SIG-M5 (cell line): Measurements from ENCODE around the gene MPO.

Experiments
- DNase-seq: peaks from one replicate; lab custom pipeline; 2025; lab: John Stamatoyannopoulos, UW

Gene MPO

GRCh38 chr17:58264407-58265103 lies 16.2 kb downstream of the MPO start:
- DNase-seq: no peak

GRCh38 chr17:58263773-58264172 lies 17.0 kb downstream of the MPO start:
- DNase-seq: no peak

- DNase-seq: no peak
These were observed 18.6 kb downstream of the MPO start for GRCh38 chr17:58262149-58262548.

GRCh38 chr17:58254803-58255202 lies 25.9 kb downstream of the MPO start:
- DNase-seq: no peak

GRCh38 chr17:58253082-58253481 lies 27.7 kb downstream of the MPO start:
- no peak for DNase-seq

- DNase-seq: no peak
These were observed 28.6 kb downstream of the MPO start for GRCh38 chr17:58252141-58252540.

- DNase-seq: no peak
These were observed 30.3 kb downstream of the MPO start for GRCh38 chr17:58250344-58251011.

- DNase-seq: no peak
These were observed 31.2 kb downstream of the MPO start for GRCh38 chr17:58249270-58250133.

GRCh38 chr17:58248955-58249269 lies 31.8 kb downstream of the MPO start:
- no peak for DNase-seq

- DNase-seq: no peak
These were observed 33.0 kb downstream of the MPO start for GRCh38 chr17:58247511-58248363.

- DNase-seq: no peak
These were observed 34.0 kb downstream of the MPO start for GRCh38 chr17:58246781-58247180.

- DNase-seq: no peak
These were observed 34.5 kb downstream of the MPO start for GRCh38 chr17:58246104-58246740.

GRCh38 chr17:58245428-58246103 lies 35.2 kb downstream of the MPO start:
- DNase-seq: no peak

- DNase-seq: no peak
These were observed 35.8 kb downstream of the MPO start for GRCh38 chr17:58244963-58245362.

- no peak for DNase-seq
These were observed 38.5 kb downstream of the MPO start for GRCh38 chr17:58242171-58242784.

GRCh38 chr17:58239987-58240386 lies 40.7 kb downstream of the MPO start:
- no peak for DNase-seq

GRCh38 chr17:58238147-58238634 lies 42.5 kb downstream of the MPO start, which contains the start of gene LPO:
LPO (plus strand) TSS chr17:58238584; CDS start chr17:58242980, 4,396 bp downstream.
- DNase-seq: no peak

GRCh38 chr17:58236394-58236793 lies 44.3 kb downstream of the MPO start:
- DNase-seq: no peak

GRCh38 chr17:58235821-58236220 lies 44.9 kb downstream of the MPO start:
- no peak for DNase-seq

GRCh38 chr17:58234512-58234911 lies 46.2 kb downstream of the MPO start:
- DNase-seq: no peak
